Smooth muscle cell (in vitro differentiated cells): Measurements from ENCODE around the gene ZNF48. TPM values are rescaled to one million over a fixed set of nuclear protein-coding genes. Genes with fewer than 3 reads are reported as not detected.

Experiments used
- DNase-seq: peaks from one replicate; lab custom pipeline; 2025; ENCODE audit not compliant: unreplicated experiment; lab: John Stamatoyannopoulos, UW
- H2AFZ ChIP-seq: fragments of 200-600 bp; sonication (generic); 2 replicates; pipeline ENCODE4 v1.6.0; 2016; ENCODE audit warnings: antibody characterized with exemption, low read depth, mild to moderate bottlenecking
- H3F3A ChIP-seq: fragments of 200-600 bp; sonication (generic); 2 replicates; pipeline ENCODE4 v1.6.0; 2017; ENCODE audit warnings: antibody characterized with exemption, low read depth
- H3K27ac ChIP-seq: fragments of 200-600 bp; sonication (generic); 2 replicates; pipeline ENCODE4 v1.5.1; 2016; ENCODE audit warnings: low read depth, mild to moderate bottlenecking
- H3K27me3 ChIP-seq: fragments of 200-600 bp; sonication (generic); 2 replicates; pipeline ENCODE4 v1.6.1; 2016; ENCODE audit warnings: low read depth, mild to moderate bottlenecking
- H3K36me3 ChIP-seq: fragments of 200-600 bp; sonication (generic); 2 replicates; pipeline ENCODE4 v1.5.1; 2016; ENCODE audit warnings: low read depth
- H3K4me1 ChIP-seq: fragments of 200-600 bp; sonication (generic); 2 replicates; pipeline ENCODE4 v1.5.1; 2016; ENCODE audit warnings: low read depth
- H3K4me2 ChIP-seq: fragments of 200-600 bp; sonication (generic); 2 replicates; pipeline ENCODE4 v1.6.0; 2016; ENCODE audit warnings: mild to moderate bottlenecking
- H3K4me3 ChIP-seq: fragments of 200-600 bp; sonication (generic); 2 replicates; pipeline ENCODE4 v1.5.1; 2016; ENCODE audit warnings: mild to moderate bottlenecking
- H3K79me2 ChIP-seq: fragments of 200-600 bp; sonication (generic); 2 replicates; pipeline ENCODE4 v1.6.0; 2016; ENCODE audit warnings: low read depth, mild to moderate bottlenecking
- H3K9ac ChIP-seq: fragments of 200-600 bp; sonication (generic); 2 replicates; pipeline ENCODE4 v1.6.0; 2016; ENCODE audit warnings: low read depth
- H3K9me3 ChIP-seq: fragments of 200-600 bp; sonication (generic); replicated peaks from 2 replicates; pipeline ENCODE4 v1.5.1; 2016; ENCODE audit warnings: low read depth
- H4K20me1 ChIP-seq: fragments of 200-600 bp; sonication (generic); 2 replicates; pipeline ENCODE4 v1.6.0; 2016; ENCODE audit warnings: low read depth
- CTCF ChIP-seq: fragments of 200-600 bp; sonication (generic); IDR thresholded peaks from 2 replicates; pipeline ENCODE4 v1.5.1; 2017; ENCODE audit warnings: borderline replicate concordance, mild to moderate bottlenecking, antibody characterized with exemption; ENCODE audit not compliant: insufficient read depth, poor library complexity, severe bottlenecking
- WGBS: methylation state at CpG from one replicate; pipeline ENCODE4 v1.1.7; 2016; ENCODE audit warnings: low lambda C conversion rate; 5-methylcytosine and 5-hydroxymethylcytosine counted together
- polyA plus RNA-seq: library from polyadenylated mRNA; unstranded; fragments of >200 nt; fragmentation: Nextera tagmentation; extraction: Ambion mirVana; gene quantifications from 2 replicates; pipeline ENCODE4 v1.2.1, GENCODE V29; 2016
- total RNA-seq: library from RNA; depleted of rRNA; stranded (reverse); fragments of >200 nt; gene quantifications from 2 replicates; pipeline ENCODE4 v1.2.3, GENCODE V29; 2014

Gene ZNF48
- total and polyA plus RNA-seq, 2 experiments from 2014 or later = 8.0 to 9.3 TPM

DNA sequence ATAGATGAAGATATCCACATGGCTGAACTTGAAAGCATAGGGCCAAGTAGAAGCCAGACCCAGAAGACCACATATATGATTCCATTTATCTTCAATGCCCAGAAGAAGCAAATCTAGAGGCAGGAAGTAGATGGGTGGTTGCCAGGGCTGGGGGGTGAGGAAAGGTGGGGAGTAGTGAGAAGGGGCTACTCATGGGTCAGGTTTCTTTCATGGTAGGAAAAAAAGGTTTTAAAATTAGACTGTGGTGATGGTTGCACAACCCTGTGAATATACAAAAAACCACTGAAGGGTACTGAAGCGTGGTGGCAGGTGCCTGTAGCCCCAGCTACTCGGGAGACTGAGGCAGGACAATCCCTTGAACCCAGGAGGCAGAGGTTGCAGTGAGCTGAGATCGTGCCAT is 45.5 kb upstream of the ZNF48 start:
- DNase-seq = no peak
- Histone ChIP-seq H3K27me3 (no peaks in the 10 kb centered on the region), H2AFZ (no peak overlapping the region), H3K27ac (no peak overlapping the region), H3K79me2 (peaks cover 12% of the 10 kb centered on the region), H3K9me3 (no peaks in the 10 kb centered on the region), H3K4me3 (no peak overlapping the region), H3K4me2 (no peak overlapping the region), H3F3A (peaks cover 3% of the 10 kb centered on the region), H3K9ac (no peak overlapping the region), H3K4me1 (peaks cover 8% of the 10 kb centered on the region), H3K36me3 (no peaks in the 10 kb centered on the region), H4K20me1 (no peaks in the 10 kb centered on the region)
- WGBS = 100% methylated on average over 3 of the region's 3 CpGs
- TF ChIP-seq CTCF = no peak

- H3K27ac ChIP-seq = no peak overlapping the region
- no peak overlapping the region for H3K9ac ChIP-seq
- no peak overlapping the region for H3K4me3 ChIP-seq
- H4K20me1 ChIP-seq = no peaks in the 10 kb centered on the region
- peaks cover 3% of the 10 kb centered on the region for H3F3A ChIP-seq
- H3K4me1 ChIP-seq = peaks cover 8% of the 10 kb centered on the region
- no peak overlapping the region for H3K4me2 ChIP-seq
- WGBS = 96% methylated on average over 3 of the region's 3 CpGs
- peaks cover 15% of the 10 kb centered on the region for H3K79me2 ChIP-seq
- no peak for TF ChIP-seq CTCF
- H3K9me3 ChIP-seq = no peaks in the 10 kb centered on the region
- no peak overlapping the region for H2AFZ ChIP-seq
- H3K27me3 ChIP-seq = no peaks in the 10 kb centered on the region
- DNase-seq = no peak
- no peaks in the 10 kb centered on the region for H3K36me3 ChIP-seq
Measured at GRCh38 chr16:30350134-30350871, 44.9 kb upstream of the ZNF48 start.

GRCh38 chr16:30351001-30351441 is 44.2 kb upstream of the ZNF48 start:
- Histone ChIP-seq H3K9me3 (no peaks in the 10 kb centered on the region), H4K20me1 (no peaks in the 10 kb centered on the region), H3K9ac (no peak overlapping the region), H3K36me3 (no peaks in the 10 kb centered on the region), H3K4me2 (no peak overlapping the region), H3F3A (peaks cover 3% of the 10 kb centered on the region), H3K4me3 (no peak overlapping the region), H3K27ac (no peak overlapping the region), H3K79me2 (peaks cover 15% of the 10 kb centered on the region), H2AFZ (no peak overlapping the region), H3K4me1 (peaks cover 9% of the 10 kb centered on the region), H3K27me3 (no peaks in the 10 kb centered on the region)
- no peak for DNase-seq
- WGBS = 98% methylated on average over 15 of the region's 15 CpGs
- no peak for TF ChIP-seq CTCF
